AG04450 (cell line): ENCODE results near the gene PLCH2. TPM values are rescaled to one million over a fixed set of nuclear protein-coding genes. Genes with fewer than 3 reads are reported as not detected.

Experiments used
- CTCF ChIA-PET: fragments of 300-600, 350-600 bp; formaldehyde crosslinking; extraction: SDS; loops from one replicate; lab custom pipeline; 2022; ENCODE audit warnings: antibody characterized with exemption, inconsistent platforms; lab: Charles Lee
- POLR2A ChIA-PET: fragments of 350-600 bp; formaldehyde crosslinking; extraction: SDS; loops from one replicate; lab custom pipeline; 2021; ENCODE audit warnings: antibody characterized with exemption, inconsistent platforms; lab: Yijun Ruan, JAX
- DNase-seq: peaks from one replicate; pipeline ENCODE4 v3.0.0-alpha.2; 2011; ENCODE audit warnings: low read depth, low spot score
- H3K27ac ChIP-seq: one replicate; pipeline ENCODE4 v1.5.1; 2012; ENCODE audit warnings: low read depth, low read length, control low read depth
- H3K27me3 ChIP-seq: one replicate; pipeline ENCODE4 v1.6.0; 2012; ENCODE audit warnings: low read length; ENCODE audit not compliant: control insufficient read depth, insufficient read depth
- H3K4me3 ChIP-seq: 2 replicates; pipeline ENCODE4 v1.5.1; 2011; ENCODE audit warnings: mild to moderate bottlenecking, low read depth, low read length, control low read depth
- H3K9me3 ChIP-seq: 2 replicates; pipeline ENCODE4 v1.5.1; 2012; ENCODE audit warnings: low read length; ENCODE audit not compliant: control insufficient read depth, insufficient read depth
- polyA plus RNA-seq: library from polyadenylated mRNA; depleted of rRNA; stranded (reverse); fragments of >200 nt; gene quantifications from 2 replicates; pipeline ENCODE4 v1.2.3, GENCODE V29; 2011
- TF ChIP-seq, protein P1 (sequence below): IDR thresholded peaks from 2 replicates; pipeline ENCODE4 v1.5.1; 2011; ENCODE audit warnings: low read depth, low read length, control low read depth, inconsistent platforms

PLCH2 gene
- polyA plus RNA-seq, 1 experiment, result 0.06 TPM

GRCh38 chr1:2514863-2515762, 39.0 kb downstream of the PLCH2 start:
- no peak overlapping the region for H3K4me3 ChIP-seq
- H3K27me3 ChIP-seq, result no peaks in the 10 kb centered on the region
- POLR2A ChIA-PET, result no interaction called here
- no peak overlapping the region for H3K27ac ChIP-seq
- CTCF ChIA-PET, result no interaction called here
- TF ChIP-seq, protein P1, sequence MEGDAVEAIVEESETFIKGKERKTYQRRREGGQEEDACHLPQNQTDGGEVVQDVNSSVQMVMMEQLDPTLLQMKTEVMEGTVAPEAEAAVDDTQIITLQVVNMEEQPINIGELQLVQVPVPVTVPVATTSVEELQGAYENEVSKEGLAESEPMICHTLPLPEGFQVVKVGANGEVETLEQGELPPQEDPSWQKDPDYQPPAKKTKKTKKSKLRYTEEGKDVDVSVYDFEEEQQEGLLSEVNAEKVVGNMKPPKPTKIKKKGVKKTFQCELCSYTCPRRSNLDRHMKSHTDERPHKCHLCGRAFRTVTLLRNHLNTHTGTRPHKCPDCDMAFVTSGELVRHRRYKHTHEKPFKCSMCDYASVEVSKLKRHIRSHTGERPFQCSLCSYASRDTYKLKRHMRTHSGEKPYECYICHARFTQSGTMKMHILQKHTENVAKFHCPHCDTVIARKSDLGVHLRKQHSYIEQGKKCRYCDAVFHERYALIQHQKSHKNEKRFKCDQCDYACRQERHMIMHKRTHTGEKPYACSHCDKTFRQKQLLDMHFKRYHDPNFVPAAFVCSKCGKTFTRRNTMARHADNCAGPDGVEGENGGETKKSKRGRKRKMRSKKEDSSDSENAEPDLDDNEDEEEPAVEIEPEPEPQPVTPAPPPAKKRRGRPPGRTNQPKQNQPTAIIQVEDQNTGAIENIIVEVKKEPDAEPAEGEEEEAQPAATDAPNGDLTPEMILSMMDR, result 0 out of 2 replicates have a peak, but pooled peaks have one; percentile 11
- DNase-seq, result no peak
- H3K9me3 ChIP-seq, result no peaks in the 10 kb centered on the region; the same call in 1 of the 2 replicates

GRCh38 chr1:2515763-2516080, 39.6 kb downstream of the PLCH2 start:
- H3K27ac ChIP-seq, result no peak overlapping the region
- CTCF ChIA-PET, result no interaction called here
- DNase-seq, result no peak
- H3K9me3 ChIP-seq, result no peaks in the 10 kb centered on the region; the same call in 1 of the 2 replicates
- no peaks in the 10 kb centered on the region for H3K27me3 ChIP-seq
- TF ChIP-seq, protein P1, result no peak
- POLR2A ChIA-PET, result no interaction called here
- H3K4me3 ChIP-seq, result no peak overlapping the region

GRCh38 chr1:2516124-2516523, 40.0 kb downstream of the PLCH2 start:
- no peak for DNase-seq
- ChIA-PET CTCF (no interaction called here), POLR2A (no interaction called here)
- no peaks in the 10 kb centered on the region; the same call in 1 of the 2 replicates for H3K9me3 ChIP-seq
- no peak overlapping the region for H3K27ac ChIP-seq
- TF ChIP-seq, protein P1, result no peak
- H3K27me3 ChIP-seq, result no peaks in the 10 kb centered on the region
- H3K4me3 ChIP-seq, result no peak overlapping the region

- Histone ChIP-seq H3K4me3 (no peak overlapping the region), H3K27ac (no peak overlapping the region), H3K9me3 (no peaks in the 10 kb centered on the region; the same call in 1 of the 2 replicates), H3K27me3 (no peaks in the 10 kb centered on the region)
- ChIA-PET POLR2A (no interaction called here), CTCF (no interaction called here)
- no peak for DNase-seq
- TF ChIP-seq, protein P1, result no peak
These were observed 40.9 kb downstream of the PLCH2 start for GRCh38 chr1:2516946-2517345.

GRCh38 chr1:2517966-2518365, 41.9 kb downstream of the PLCH2 start:
- ChIA-PET CTCF (no interaction called here), POLR2A (no interaction called here)
- no peaks in the 10 kb centered on the region; the same call in 1 of the 2 replicates for H3K9me3 ChIP-seq
- DNase-seq, result no peak
- no peak overlapping the region for H3K4me3 ChIP-seq
- no peaks in the 10 kb centered on the region for H3K27me3 ChIP-seq
- H3K27ac ChIP-seq, result no peak overlapping the region
- TF ChIP-seq, protein P1, result no peak
